ENCODE measurements around the gene SORL1.

DNA sequence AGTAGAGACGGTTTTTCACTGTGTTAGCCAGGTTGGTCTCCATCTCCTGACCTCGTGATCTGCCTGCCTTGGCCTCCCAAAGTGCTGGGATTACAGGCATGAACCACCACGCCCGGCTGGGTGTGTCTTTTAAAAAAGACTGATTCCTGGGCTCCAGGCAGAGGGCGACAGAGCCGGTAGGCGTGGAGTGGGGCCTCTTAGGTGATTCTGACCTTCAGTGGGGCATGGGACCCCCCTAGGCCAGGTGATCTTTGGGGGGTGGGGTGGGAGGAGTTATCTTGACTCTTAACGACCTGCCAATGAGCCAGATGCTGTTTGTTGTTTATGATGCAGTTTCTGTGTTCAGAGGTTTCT lies 13.6 kb downstream of the SORL1 start:
- TF ChIP-seq, protein P1, sequence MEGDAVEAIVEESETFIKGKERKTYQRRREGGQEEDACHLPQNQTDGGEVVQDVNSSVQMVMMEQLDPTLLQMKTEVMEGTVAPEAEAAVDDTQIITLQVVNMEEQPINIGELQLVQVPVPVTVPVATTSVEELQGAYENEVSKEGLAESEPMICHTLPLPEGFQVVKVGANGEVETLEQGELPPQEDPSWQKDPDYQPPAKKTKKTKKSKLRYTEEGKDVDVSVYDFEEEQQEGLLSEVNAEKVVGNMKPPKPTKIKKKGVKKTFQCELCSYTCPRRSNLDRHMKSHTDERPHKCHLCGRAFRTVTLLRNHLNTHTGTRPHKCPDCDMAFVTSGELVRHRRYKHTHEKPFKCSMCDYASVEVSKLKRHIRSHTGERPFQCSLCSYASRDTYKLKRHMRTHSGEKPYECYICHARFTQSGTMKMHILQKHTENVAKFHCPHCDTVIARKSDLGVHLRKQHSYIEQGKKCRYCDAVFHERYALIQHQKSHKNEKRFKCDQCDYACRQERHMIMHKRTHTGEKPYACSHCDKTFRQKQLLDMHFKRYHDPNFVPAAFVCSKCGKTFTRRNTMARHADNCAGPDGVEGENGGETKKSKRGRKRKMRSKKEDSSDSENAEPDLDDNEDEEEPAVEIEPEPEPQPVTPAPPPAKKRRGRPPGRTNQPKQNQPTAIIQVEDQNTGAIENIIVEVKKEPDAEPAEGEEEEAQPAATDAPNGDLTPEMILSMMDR (IDR thresholded peaks at IDR 0.05): no peak
- TF ChIP-seq POLR2A (IDR thresholded peaks at IDR 0.05): no peak
